Heart left ventricle (tissue), 16 donors: ENCODE results near the gene RPL29. TPM values are rescaled to one million over a fixed set of nuclear protein-coding genes. Genes with fewer than 3 reads are reported as not detected.

Experiments used
- ATAC-seq, 4 donors: fragments of 200-7000 bp; cut with Tn5 transposase; one replicate each; pipeline ENCODE4 v1.9.1; 2020 to 2022; ENCODE audit warnings: moderate library complexity in 4 of 4, mild to moderate bottlenecking in 3 of 4, moderate number of reproducible peaks in 1 of 4
- DNase-seq, 5 donors: peaks; one replicate each; pipeline ENCODE4 v3.0.0-alpha.2; 2020
- H3K27ac ChIP-seq, 12 donors: fragments of 200-600 bp; sonication (generic) in 4 of 12; one replicate each; pipeline versions ENCODE4 v1.5.0 to v1.8.0; 2016 to 2022; ENCODE audit warnings: mild to moderate bottlenecking in 2 of 12
- H3K27me3 ChIP-seq, 9 donors: fragments of 200-600 bp; sonication (generic) in 2 of 9; one replicate each; pipeline versions ENCODE4 v1.5.1 to v1.8.0; 2016 to 2022; ENCODE audit warnings: mild to moderate bottlenecking in 3 of 9
- H3K36me3 ChIP-seq, 9 donors: fragments of 200-600 bp; sonication (generic) in 2 of 9; one replicate each; pipeline versions ENCODE4 v1.5.0 to v1.8.0; 2018 to 2022; ENCODE audit warnings: mild to moderate bottlenecking in 2 of 9
- H3K4me1 ChIP-seq, 12 donors: fragments of 200-600 bp; sonication (generic) in 4 of 12; one replicate each; pipeline versions ENCODE4 v1.5.0 to v1.8.0; 2016 to 2022; ENCODE audit warnings: mild to moderate bottlenecking in 3 of 12
- H3K4me3 ChIP-seq, 12 donors: fragments of 200-600 bp; sonication (generic) in 4 of 12; one replicate each; pipeline versions ENCODE4 v1.5.0 to v1.8.0; 2017 to 2022; ENCODE audit warnings: mild to moderate bottlenecking in 9 of 12, moderate library complexity in 4 of 12
- H3K9me3 ChIP-seq, 12 donors: fragments of 200-600 bp; sonication (generic) in 4 of 12; one replicate each; pipeline versions ENCODE4 v1.5.0 to v1.8.0; 2016 to 2022; ENCODE audit warnings: mild to moderate bottlenecking in 1 of 12
- POLR2A ChIP-seq, 2 donors: fragments of 450-650 bp; IDR thresholded peaks; one replicate each; pipeline ENCODE4 v1.6.1; 2017; ENCODE audit warnings: antibody characterized with exemption in 2 of 2, mild to moderate bottlenecking in 2 of 2, moderate library complexity in 2 of 2
- WGBS, 4 donors: extraction: QIAGEN DNeasy Blood & Tissue Kit in 2 of 4; methylation state at CpG; one replicate each; pipeline versions ENCODE4 v1.1.5 to v1.1.7; 2013 to 2018; 5-methylcytosine and 5-hydroxymethylcytosine counted together
- intact Hi-C, 10 donors: fragments of 100-400 bp; cut with DNase I; formaldehyde crosslinking; loops; one replicate each; pipeline versions ENCODE4 v1.11.1 to v1.14.2; 2022
- polyA plus RNA-seq, 2 donors: library from polyadenylated mRNA; stranded (reverse); fragments of 200-250 nt; gene quantifications; one replicate each; pipeline ENCODE4 v1.2.3, GENCODE V29; 2013
- total RNA-seq, 9 donors: library from RNA; depleted of rRNA in 2 of 9; stranded (reverse); fragments of >200 nt in 2 of 9; fragmentation: NEBNext Ultra II Directional in 3 of 9; extraction: Animal tissue kit (Norgen Biotek cat#: 25700) in 3 of 9; gene quantifications; one replicate each; pipeline versions ENCODE4 v1.1.0 to v1.2.4, GENCODE V29; 2016 to 2023
- TF ChIP-seq, protein P1 (sequence below), 12 donors: fragments of 200-600 bp; sonication (generic) in 4 of 12; IDR thresholded peaks; one replicate each; pipeline versions ENCODE4 v1.5.0 to v1.8.0; 2018 to 2022; ENCODE audit warnings: antibody characterized with exemption in 12 of 12, mild to moderate bottlenecking in 5 of 12
- donor health status: ischemic (EF 13 %, LVEDD 7.1; RV severe dilation, severe dysfunction).
- donor health status: healthy with polysubstance abuse.
- donor health status: DM: no; HTN: yes; CAD: no.
- donor health status: DM: no; HTN: no; CAD: no.
- donor health status: ischemic (EF 25% LVEDD 6.9; RV normal size, moderate dysfunction).
- donor health status: ischemic (EF 25% LVEDD 5.7; RV mildly dilated, moderate dysfunction).
- donor health status: healthy.
- donor health status: DM: yes; HTN: yes; CAD: no.
- donor health status: ischemic (EF 35%, LVEDD 5.7; RV mildly dilated, moderate dysfunction).
- donor health status: nonischemic (EF 11% LVEDD 7.7; RV severe dilation, severe dysfunction).
- donor health status: DM: yes; HTN: yes; CAD: no.
- donor health status: PGD.
- donor health status: ischemic (EF 29% LVEDD 5.4; RV normal size, mild dysfunction).
- donor health status: nonischemic (EF 23%, LVEDD 6.1; RV moderate dilation, normal function).

Gene RPL29
- total and polyA plus RNA-seq, 11 donors = 515 to 1,405 (median 731) TPM

DNA sequence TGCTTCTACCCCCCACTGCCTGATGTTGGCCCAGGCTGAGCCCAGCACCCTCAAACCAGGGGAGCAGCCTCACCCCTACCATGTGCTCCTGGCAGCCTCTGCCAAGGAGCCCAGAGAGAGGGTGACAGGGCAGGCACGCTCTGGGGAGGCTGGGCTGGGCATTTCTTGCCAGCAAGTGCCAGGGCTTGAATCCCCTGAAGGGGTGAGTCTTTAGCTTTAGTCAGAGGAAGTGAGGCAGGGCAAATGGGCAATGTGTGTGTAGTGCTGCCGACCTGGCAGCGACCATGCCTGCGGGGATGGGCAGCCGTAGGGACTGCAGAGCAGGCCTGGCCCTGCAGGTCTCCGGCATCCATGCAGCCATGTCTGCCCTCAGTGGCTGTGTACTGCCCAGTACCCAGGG is 42.5 kb upstream of the RPL29 start:
- TF ChIP-seq POLR2A (IDR thresholded peaks at IDR 0.05) = no peak
- TF ChIP-seq, protein P1, sequence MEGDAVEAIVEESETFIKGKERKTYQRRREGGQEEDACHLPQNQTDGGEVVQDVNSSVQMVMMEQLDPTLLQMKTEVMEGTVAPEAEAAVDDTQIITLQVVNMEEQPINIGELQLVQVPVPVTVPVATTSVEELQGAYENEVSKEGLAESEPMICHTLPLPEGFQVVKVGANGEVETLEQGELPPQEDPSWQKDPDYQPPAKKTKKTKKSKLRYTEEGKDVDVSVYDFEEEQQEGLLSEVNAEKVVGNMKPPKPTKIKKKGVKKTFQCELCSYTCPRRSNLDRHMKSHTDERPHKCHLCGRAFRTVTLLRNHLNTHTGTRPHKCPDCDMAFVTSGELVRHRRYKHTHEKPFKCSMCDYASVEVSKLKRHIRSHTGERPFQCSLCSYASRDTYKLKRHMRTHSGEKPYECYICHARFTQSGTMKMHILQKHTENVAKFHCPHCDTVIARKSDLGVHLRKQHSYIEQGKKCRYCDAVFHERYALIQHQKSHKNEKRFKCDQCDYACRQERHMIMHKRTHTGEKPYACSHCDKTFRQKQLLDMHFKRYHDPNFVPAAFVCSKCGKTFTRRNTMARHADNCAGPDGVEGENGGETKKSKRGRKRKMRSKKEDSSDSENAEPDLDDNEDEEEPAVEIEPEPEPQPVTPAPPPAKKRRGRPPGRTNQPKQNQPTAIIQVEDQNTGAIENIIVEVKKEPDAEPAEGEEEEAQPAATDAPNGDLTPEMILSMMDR (IDR thresholded peaks at IDR 0.05) = no peak

DNA sequence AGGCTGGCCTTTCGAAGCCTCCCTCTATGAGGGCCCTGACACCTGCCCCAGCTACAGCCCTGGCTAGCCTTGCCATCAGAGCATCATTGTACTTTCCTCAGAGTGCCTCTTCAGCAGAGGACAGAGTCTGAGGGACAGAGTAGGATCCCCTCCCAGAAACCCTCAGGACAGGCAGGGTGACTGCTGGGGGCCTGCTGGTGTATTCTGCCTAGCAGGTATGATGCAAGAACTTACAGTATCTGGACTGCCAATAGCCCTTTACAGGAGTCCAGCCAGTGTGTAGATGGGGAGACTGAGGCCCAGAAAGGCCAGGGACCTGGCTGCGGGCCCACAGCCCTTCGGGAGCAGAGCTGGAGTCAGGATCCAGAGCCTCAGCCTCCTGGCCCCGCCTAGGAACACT is 41.6 kb upstream of the RPL29 start:
- TF ChIP-seq, protein P1 (IDR thresholded peaks at IDR 0.05) = no peak
- TF ChIP-seq POLR2A (IDR thresholded peaks at IDR 0.05) = no peak

More for the DNA sequence above, 42.5 kb upstream of the RPL29 start:
- Histone ChIP-seq H3K27me3 (no peaks in the 10 kb centered on the region), H3K27ac (peak overlapping the region in 1 of 12 donors; percentile 89), H3K36me3 (no peaks in the 10 kb centered on the region), H3K9me3 (no peaks in the 10 kb centered on the region), H3K4me1 (peaks cover 0 to 34% (median 21%) of the 10 kb centered on the region in 12 donors), H3K4me3 (no peak overlapping the region)
- ATAC-seq (no peak), DNase-seq (no peak)
- 94 to 100% (median 96%) methylated on average over 2 to 6 of the region's 6 CpGs for WGBS, 4 donors
- intact Hi-C loops = no loop called here

DNA sequence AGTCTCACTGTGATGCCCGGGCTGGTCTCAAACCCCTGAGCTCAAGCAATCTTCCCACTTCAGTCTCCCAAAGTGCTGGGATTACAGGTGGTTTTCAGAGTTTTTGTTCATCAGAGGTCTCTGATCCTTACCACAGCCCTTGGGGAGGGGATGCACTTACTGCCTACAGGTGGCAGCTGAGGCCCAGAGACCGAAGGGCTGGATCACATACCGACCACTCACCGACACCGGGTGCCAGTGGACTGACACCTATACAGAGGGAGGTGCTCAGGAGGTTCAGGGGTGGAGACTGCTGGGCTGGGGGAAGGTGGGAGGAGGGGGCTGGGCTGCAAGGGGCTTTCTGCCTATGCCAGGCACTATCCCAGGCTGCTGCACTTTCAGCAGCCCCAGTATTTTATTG is 41.1 kb upstream of the RPL29 start:
- H3K36me3 ChIP-seq = no peaks in the 10 kb centered on the region
- H3K4me3 ChIP-seq = no peak overlapping the region
- 47 to 56% (median 52%) methylated on average over 2 to 5 of the region's 5 CpGs for WGBS, 4 donors
- H3K27me3 ChIP-seq = no peaks in the 10 kb centered on the region
- no peak for TF ChIP-seq POLR2A (IDR thresholded peaks at IDR 0.05)
- TF ChIP-seq, protein P1 (IDR thresholded peaks at IDR 0.05) = no peak
- no peaks in the 10 kb centered on the region for H3K9me3 ChIP-seq
- intact Hi-C loops = no loop called here
- H3K27ac ChIP-seq = no peak overlapping the region
- peaks cover 0 to 41% (median 23%) of the 10 kb centered on the region in 12 donors for H3K4me1 ChIP-seq
- ATAC-seq = no peak
- DNase-seq = no peak

More for the DNA sequence above, 41.6 kb upstream of the RPL29 start:
- Histone ChIP-seq H3K27me3 (no peaks in the 10 kb centered on the region), H3K4me1 (peaks cover 0 to 41% (median 23%) of the 10 kb centered on the region in 12 donors), H3K4me3 (no peak overlapping the region), H3K36me3 (no peaks in the 10 kb centered on the region), H3K27ac (no peak overlapping the region), H3K9me3 (no peaks in the 10 kb centered on the region)
- 86 to 96% (median 90%) methylated on average over 4 of the region's 4 CpGs; no CpG with 5 or more reads in 1 of the 4 donors for WGBS, 4 donors
- DNase-seq = no peak
- intact Hi-C loops = no loop called here
- no peak for ATAC-seq

DNA sequence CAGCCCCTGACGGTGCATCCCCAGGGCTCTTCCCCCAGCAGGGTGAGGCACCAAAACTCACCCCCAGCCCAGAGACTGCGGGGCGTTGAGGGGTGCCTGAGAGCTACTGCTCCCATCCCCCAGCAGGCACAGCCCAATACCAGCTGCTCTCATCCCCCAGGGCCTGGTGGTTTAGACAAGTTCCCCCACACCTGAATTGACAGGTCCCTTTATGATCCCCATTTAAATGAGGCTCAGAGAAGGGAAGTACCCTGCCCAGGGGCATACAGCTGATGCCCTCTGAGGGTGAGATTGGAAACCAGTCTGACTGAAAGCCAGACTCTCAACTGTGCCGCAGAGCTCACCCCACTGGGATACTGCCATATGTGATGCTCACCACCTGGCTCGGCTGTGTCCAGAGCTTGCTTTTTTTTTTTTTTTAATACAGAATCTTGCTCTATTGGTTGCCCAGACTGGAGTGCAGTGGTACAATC is 40.6 kb upstream of the RPL29 start:
- no peak overlapping the region for H3K4me3 ChIP-seq
- DNase-seq (no peak), ATAC-seq (no peak)
- no peaks in the 10 kb centered on the region for H3K36me3 ChIP-seq
- H3K27me3 ChIP-seq = no peaks in the 10 kb centered on the region
- TF ChIP-seq POLR2A (IDR thresholded peaks at IDR 0.05) = no peak
- TF ChIP-seq, protein P1 (IDR thresholded peaks at IDR 0.05) = no peak
- no peak overlapping the region for H3K27ac ChIP-seq
- 91 to 95% (median 93%) methylated on average over 5 of the region's 5 CpGs for WGBS, 4 donors
- intact Hi-C loops = no loop called here
- H3K9me3 ChIP-seq = no peaks in the 10 kb centered on the region
- peaks cover 0 to 39% (median 21%) of the 10 kb centered on the region in 12 donors for H3K4me1 ChIP-seq
